Measurements from ENCODE around the gene CCDC80. TPM values are rescaled to one million over a fixed set of nuclear protein-coding genes. Genes with fewer than 3 reads are reported as not detected.

The CCDC80 gene
- total RNA-seq, 1 experiment from 2014 or later: 26.2 TPM

- H3K4me1 ChIP-seq: peaks cover 43% of the 10 kb centered on the region
- CTCF ChIA-PET: interaction anchor here (0.9 kb wide), 1 partner anchor 104 kb away, joined by 3 read pairs; no protein-coding TSS in a partner anchor
- H3K27me3 Mint-ChIP-seq (ENCODE audit: insufficient read depth, unreplicated experiment): no peaks in the 10 kb centered on the region
- H3K4me3 Mint-ChIP-seq (ENCODE audit: unreplicated experiment): no peak overlapping the region
- intact Hi-C loops (cut with micrococcal nuclease; ENCODE audit: unreplicated experiment): no loop called here
- no peaks in the 10 kb centered on the region for H3K27me3 ChIP-seq (replicated peaks; ENCODE audit: control insufficient read depth, insufficient read depth, low read length)
- no peak for TF ChIP-seq CTCF (IDR thresholded peaks at IDR 0.05; ENCODE audit: insufficient read depth in 1 of 2, low read depth in 1 of 2, low read length in 1 of 2, severe bottlenecking in 1 of 2, unreplicated experiment in 1 of 2)
- peaks cover 20% of the 10 kb centered on the region for H3K4me1 Mint-ChIP-seq (ENCODE audit: low read depth, unreplicated experiment)
- no peaks in the 10 kb centered on the region for H3K9me3 ChIP-seq
- no peaks in the 10 kb centered on the region for H3K9me3 Mint-ChIP-seq (ENCODE audit: unreplicated experiment)
- POLR2A ChIA-PET: no interaction called here
- DNase-seq: no peak
- H3K27ac Mint-ChIP-seq (ENCODE audit: unreplicated experiment): no peak overlapping the region
- no TSS peak for BruUV-seq (replicated peaks)
- H3K36me3 Mint-ChIP-seq (ENCODE audit: insufficient read depth, unreplicated experiment): no peaks in the 10 kb centered on the region
- no peaks in the 10 kb centered on the region for H3K36me3 ChIP-seq (ENCODE audit: control insufficient read depth, insufficient read depth, low read length)
- H3K4me3 ChIP-seq (ENCODE audit: low read depth, low read length): no peak overlapping the region
These were observed 44.5 kb upstream of the CCDC80 start for GRCh38 chr3:112685420-112685819.

- no peaks in the 10 kb centered on the region for H3K27me3 Mint-ChIP-seq (ENCODE audit: insufficient read depth, unreplicated experiment)
- H3K36me3 Mint-ChIP-seq (ENCODE audit: insufficient read depth, unreplicated experiment): no peaks in the 10 kb centered on the region
- H3K36me3 ChIP-seq (ENCODE audit: control insufficient read depth, insufficient read depth, low read length): no peaks in the 10 kb centered on the region
- peaks cover 19% of the 10 kb centered on the region for H3K4me1 ChIP-seq
- H3K4me3 Mint-ChIP-seq (ENCODE audit: unreplicated experiment): no peak overlapping the region
- POLR2A ChIA-PET: no interaction called here
- no peaks in the 10 kb centered on the region for H3K9me3 ChIP-seq
- DNase-seq: no peak
- no peak overlapping the region for H3K4me3 ChIP-seq (ENCODE audit: low read depth, low read length)
- no peaks in the 10 kb centered on the region for H3K9me3 Mint-ChIP-seq (ENCODE audit: unreplicated experiment)
- CTCF ChIA-PET: no interaction called here
- no peak overlapping the region for H3K27ac Mint-ChIP-seq (ENCODE audit: unreplicated experiment)
- no peaks in the 10 kb centered on the region for H3K27me3 ChIP-seq (replicated peaks; ENCODE audit: control insufficient read depth, insufficient read depth, low read length)
- no peak for TF ChIP-seq CTCF (IDR thresholded peaks at IDR 0.05; ENCODE audit: insufficient read depth in 1 of 2, low read depth in 1 of 2, low read length in 1 of 2, severe bottlenecking in 1 of 2, unreplicated experiment in 1 of 2)
- peaks cover 4% of the 10 kb centered on the region for H3K4me1 Mint-ChIP-seq (ENCODE audit: low read depth, unreplicated experiment)
- intact Hi-C loops (cut with micrococcal nuclease; ENCODE audit: unreplicated experiment): no loop called here
- BruUV-seq (replicated peaks): no TSS peak
These were observed 41.4 kb upstream of the CCDC80 start for GRCh38 chr3:112682361-112682760.

- Histone ChIP-seq H3K4me1 (peaks cover 18% of the 10 kb centered on the region), H3K36me3 (ENCODE audit: control insufficient read depth, insufficient read depth, low read length) (no peaks in the 10 kb centered on the region), H3K9me3 (no peaks in the 10 kb centered on the region), H3K4me3 (ENCODE audit: low read depth, low read length) (no peak overlapping the region), H3K27me3 (replicated peaks; ENCODE audit: control insufficient read depth, insufficient read depth, low read length) (no peaks in the 10 kb centered on the region)
- BruUV-seq (replicated peaks): no TSS peak
- intact Hi-C loops (cut with micrococcal nuclease; ENCODE audit: unreplicated experiment): no loop called here
- Mint-ChIP-seq H3K27ac (ENCODE audit: unreplicated experiment) (no peak overlapping the region), H3K4me3 (ENCODE audit: unreplicated experiment) (no peak overlapping the region), H3K9me3 (ENCODE audit: unreplicated experiment) (no peaks in the 10 kb centered on the region), H3K36me3 (ENCODE audit: insufficient read depth, unreplicated experiment) (no peaks in the 10 kb centered on the region), H3K4me1 (ENCODE audit: low read depth, unreplicated experiment) (peaks cover 3% of the 10 kb centered on the region), H3K27me3 (ENCODE audit: insufficient read depth, unreplicated experiment) (no peaks in the 10 kb centered on the region)
- no peak for DNase-seq
- no peak for TF ChIP-seq CTCF (IDR thresholded peaks at IDR 0.05; ENCODE audit: insufficient read depth in 1 of 2, low read depth in 1 of 2, low read length in 1 of 2, severe bottlenecking in 1 of 2, unreplicated experiment in 1 of 2)
- POLR2A ChIA-PET: no interaction called here
- CTCF ChIA-PET: no interaction called here
These were observed 40.9 kb upstream of the CCDC80 start for GRCh38 chr3:112681822-112682325.
